Upper lobe of right lung (tissue), 1 donor: Measurements from ENCODE around the gene PLEKHG1. TPM values are rescaled to one million over a fixed set of nuclear protein-coding genes. Genes with fewer than 3 reads are reported as not detected.

Source experiments
- ATAC-seq: fragments of 200-7000 bp; cut with Tn5 transposase; one replicate; pipeline ENCODE4 v1.9.1; 2020; ENCODE audit warnings: mild to moderate bottlenecking, moderate library complexity
- DNase-seq: peaks from one replicate; pipeline ENCODE4 v3.0.0-alpha.2; 2020
- H3K27ac ChIP-seq: fragments of 200-600 bp; one replicate; pipeline ENCODE4 v1.8.0; 2022
- H3K27me3 ChIP-seq: fragments of 200-600 bp; one replicate; pipeline ENCODE4 v1.8.0; 2022; ENCODE audit warnings: mild to moderate bottlenecking
- H3K36me3 ChIP-seq: fragments of 200-600 bp; one replicate; pipeline ENCODE4 v1.8.0; 2022
- H3K4me1 ChIP-seq: fragments of 200-600 bp; one replicate; pipeline ENCODE4 v1.8.0; 2022
- H3K4me3 ChIP-seq: fragments of 200-600 bp; one replicate; pipeline ENCODE4 v1.8.0; 2022; ENCODE audit warnings: mild to moderate bottlenecking
- H3K9me3 ChIP-seq: fragments of 200-600 bp; one replicate; pipeline ENCODE4 v1.8.0; 2022
- intact Hi-C: fragments of 100-400 bp; cut with DNase I; formaldehyde crosslinking; loops from one replicate; pipeline ENCODE4 v1.11.0; 2022
- total RNA-seq: library from RNA; stranded (reverse); fragmentation: NEBNext Ultra II Directional; extraction: Animal tissue kit (Norgen Biotek cat#: 25700); gene quantifications from one replicate; pipeline ENCODE4 v1.2.1, GENCODE V29; 2021
- TF ChIP-seq, protein P1 (sequence below): fragments of 200-600 bp; IDR thresholded peaks from one replicate; pipeline ENCODE4 v1.8.0; 2022; ENCODE audit warnings: antibody characterized with exemption
- donor health status: DM: no; HTN: yes; CAD: no; lungs with severe emphysema.

Gene PLEKHG1
- total RNA-seq, 1 donor from 2014 or later = 34.6 TPM

DNA sequence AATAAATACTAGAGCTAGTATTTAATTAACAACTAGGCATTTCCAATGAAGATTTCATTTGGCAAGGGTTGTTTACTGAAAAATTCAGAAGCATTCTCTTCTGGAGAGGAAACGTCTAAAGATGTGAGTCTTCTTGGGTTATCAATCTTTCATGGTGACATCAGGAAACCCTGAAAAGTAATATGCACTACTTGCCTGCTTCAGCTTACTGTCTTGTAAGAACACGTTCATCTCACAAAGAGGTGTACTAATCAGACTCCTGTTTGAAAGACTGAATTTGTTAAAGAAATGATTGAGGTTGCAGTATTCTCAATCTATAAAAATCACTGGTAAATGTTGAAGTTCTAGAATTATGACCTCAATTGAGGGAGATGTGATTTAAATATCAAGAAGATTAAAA is 16.9 kb downstream of the PLEKHG1 start:
- Histone ChIP-seq H3K4me3 (no peak overlapping the region), H3K36me3 (no peaks in the 10 kb centered on the region), H3K4me1 (no peaks in the 10 kb centered on the region), H3K27me3 (no peaks in the 10 kb centered on the region), H3K27ac (no peak overlapping the region), H3K9me3 (no peaks in the 10 kb centered on the region)
- TF ChIP-seq, protein P1, sequence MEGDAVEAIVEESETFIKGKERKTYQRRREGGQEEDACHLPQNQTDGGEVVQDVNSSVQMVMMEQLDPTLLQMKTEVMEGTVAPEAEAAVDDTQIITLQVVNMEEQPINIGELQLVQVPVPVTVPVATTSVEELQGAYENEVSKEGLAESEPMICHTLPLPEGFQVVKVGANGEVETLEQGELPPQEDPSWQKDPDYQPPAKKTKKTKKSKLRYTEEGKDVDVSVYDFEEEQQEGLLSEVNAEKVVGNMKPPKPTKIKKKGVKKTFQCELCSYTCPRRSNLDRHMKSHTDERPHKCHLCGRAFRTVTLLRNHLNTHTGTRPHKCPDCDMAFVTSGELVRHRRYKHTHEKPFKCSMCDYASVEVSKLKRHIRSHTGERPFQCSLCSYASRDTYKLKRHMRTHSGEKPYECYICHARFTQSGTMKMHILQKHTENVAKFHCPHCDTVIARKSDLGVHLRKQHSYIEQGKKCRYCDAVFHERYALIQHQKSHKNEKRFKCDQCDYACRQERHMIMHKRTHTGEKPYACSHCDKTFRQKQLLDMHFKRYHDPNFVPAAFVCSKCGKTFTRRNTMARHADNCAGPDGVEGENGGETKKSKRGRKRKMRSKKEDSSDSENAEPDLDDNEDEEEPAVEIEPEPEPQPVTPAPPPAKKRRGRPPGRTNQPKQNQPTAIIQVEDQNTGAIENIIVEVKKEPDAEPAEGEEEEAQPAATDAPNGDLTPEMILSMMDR = no peak
- intact Hi-C loops = no loop called here
- DNase-seq = no peak
- ATAC-seq = no peak

DNA sequence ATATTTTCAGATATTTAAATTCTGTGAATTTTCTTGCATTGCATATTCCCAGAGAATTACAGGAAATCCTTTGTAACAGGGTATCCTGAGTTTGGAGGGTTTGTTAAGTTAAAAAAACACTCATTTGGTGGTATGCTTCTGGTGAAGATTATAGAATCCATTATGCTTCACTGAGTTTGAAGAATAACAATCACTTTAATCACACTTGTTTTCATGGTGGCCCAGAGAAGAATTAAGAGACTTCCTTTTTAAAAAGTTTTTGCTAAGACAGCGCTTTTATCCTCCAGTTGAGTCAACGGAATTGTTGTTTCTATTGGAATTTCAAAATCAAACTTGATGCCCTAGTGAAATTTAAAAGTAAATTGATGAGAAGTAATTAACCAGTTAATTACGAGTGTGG is 17.4 kb downstream of the PLEKHG1 start:
- Histone ChIP-seq H3K4me1 (no peaks in the 10 kb centered on the region), H3K9me3 (no peaks in the 10 kb centered on the region), H3K27ac (no peak overlapping the region), H3K27me3 (no peaks in the 10 kb centered on the region), H3K36me3 (no peaks in the 10 kb centered on the region), H3K4me3 (no peak overlapping the region)
- intact Hi-C loops = no loop called here
- ATAC-seq = no peak
- DNase-seq = no peak
- TF ChIP-seq, protein P1 = no peak

DNA sequence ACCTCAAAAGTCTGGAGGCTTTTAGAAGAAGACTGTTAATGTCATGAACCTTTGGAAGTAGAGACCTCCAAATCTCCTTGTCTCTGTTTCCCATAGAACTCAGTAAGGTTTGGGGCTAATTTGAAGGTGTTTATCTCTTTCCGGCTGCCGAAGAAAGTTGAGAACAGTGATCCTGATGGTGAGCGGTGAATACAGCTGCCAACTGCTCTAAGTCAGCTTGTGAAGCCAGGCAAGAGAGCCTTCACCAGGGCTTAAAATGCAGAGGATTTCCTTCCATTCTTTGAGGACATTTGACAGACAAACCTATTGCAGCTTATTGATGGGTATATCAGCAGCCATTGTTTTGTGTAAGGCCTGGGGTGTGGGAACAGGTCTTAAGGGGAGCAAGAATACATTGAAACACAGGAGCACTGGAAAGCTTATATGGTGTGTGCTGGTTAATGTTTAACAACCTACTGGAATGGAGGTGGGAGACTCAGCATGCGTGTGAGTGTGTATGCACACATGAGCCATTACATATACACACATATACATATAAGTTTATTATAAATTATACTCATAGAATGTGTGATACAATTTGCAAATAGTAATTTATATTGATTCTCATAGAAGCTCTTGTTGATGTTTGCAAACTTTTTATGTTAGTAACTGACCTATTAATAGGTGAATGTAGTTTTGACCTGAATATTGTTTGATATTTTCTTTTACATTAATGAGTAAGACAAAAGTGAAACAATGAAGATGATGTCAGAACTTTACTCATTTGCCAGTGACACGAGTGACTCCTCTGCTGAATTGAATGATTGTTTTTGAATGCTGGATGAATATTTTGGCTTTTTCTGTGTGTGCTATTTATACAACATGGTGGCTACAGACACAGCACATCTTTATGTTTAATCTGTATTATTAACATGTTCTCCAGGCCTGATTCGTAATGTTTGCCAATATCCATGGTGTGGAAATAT is 18.1 kb downstream of the PLEKHG1 start:
- DNase-seq (no peak), ATAC-seq (no peak)
- TF ChIP-seq, protein P1 = no peak
- Histone ChIP-seq H3K9me3 (no peaks in the 10 kb centered on the region), H3K36me3 (no peaks in the 10 kb centered on the region), H3K27ac (no peak overlapping the region), H3K27me3 (no peaks in the 10 kb centered on the region), H3K4me1 (no peaks in the 10 kb centered on the region), H3K4me3 (no peak overlapping the region)
- intact Hi-C loops = no loop called here

DNA sequence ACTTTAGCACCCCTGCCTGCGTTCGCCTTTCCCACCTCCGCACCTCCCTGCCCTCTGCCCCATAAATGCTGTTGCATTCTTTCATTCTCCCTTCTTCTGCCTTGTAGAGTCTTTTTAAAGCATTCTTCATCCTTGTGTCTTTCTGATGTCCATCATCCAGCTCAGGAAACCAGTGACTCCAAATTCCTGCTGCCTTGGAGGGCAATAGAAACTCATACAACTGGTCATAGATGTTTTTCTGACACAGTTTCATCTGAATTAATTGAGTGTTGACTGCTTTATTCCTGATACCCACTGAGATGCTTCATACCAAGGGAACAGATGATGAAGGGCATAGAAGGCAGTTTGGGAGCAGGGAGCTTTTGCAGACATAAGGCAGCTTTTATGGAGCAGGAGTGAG is 19.6 kb downstream of the PLEKHG1 start:
- DNase-seq = no peak
- Histone ChIP-seq H3K9me3 (no peaks in the 10 kb centered on the region), H3K27me3 (no peaks in the 10 kb centered on the region), H3K4me1 (peaks cover 9% of the 10 kb centered on the region), H3K4me3 (no peak overlapping the region), H3K27ac (no peak overlapping the region), H3K36me3 (no peaks in the 10 kb centered on the region)
- intact Hi-C loops = no loop called here
- TF ChIP-seq, protein P1 = no peak
- ATAC-seq = no peak

DNA sequence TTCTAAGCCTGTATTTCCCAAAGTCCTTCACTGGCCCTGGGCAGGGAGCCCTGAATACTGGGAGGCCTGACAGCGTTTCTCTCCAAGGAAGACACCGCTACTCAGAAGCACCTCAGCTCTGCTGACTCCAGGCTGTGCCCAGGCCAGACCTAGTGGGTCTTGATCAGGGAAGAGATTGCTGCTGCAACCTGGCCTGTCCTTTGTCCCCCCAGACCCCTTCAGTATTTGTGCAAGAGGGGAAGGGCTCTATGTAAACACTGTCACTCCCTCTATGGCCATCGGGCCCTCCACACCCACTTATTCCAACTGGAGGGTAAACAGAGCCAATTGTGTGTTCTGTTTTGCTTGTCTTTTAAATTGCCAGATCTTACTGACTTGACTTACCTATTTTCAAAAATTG is 20.6 kb downstream of the PLEKHG1 start:
- H3K36me3 ChIP-seq = no peaks in the 10 kb centered on the region
- intact Hi-C loops = no loop called here
- H3K27me3 ChIP-seq = no peaks in the 10 kb centered on the region
- H3K9me3 ChIP-seq = no peaks in the 10 kb centered on the region
- DNase-seq (no peak), ATAC-seq (no peak)
- TF ChIP-seq, protein P1 = no peak
- H3K4me3 ChIP-seq = no peak overlapping the region
- no peak overlapping the region for H3K27ac ChIP-seq
- peaks cover 9% of the 10 kb centered on the region for H3K4me1 ChIP-seq
